ENCODE results near the gene STX19. TPM values are rescaled to one million over a fixed set of nuclear protein-coding genes. Genes with fewer than 3 reads are reported as not detected.
A peak's percentile ranks its signal among the peaks of the same experiment; 100 is the strongest.

Gene STX19
- polyA plus RNA-seq, 1 experiment: not detected

GRCh38 chr3:94064243-94064860, 36.0 kb upstream of the STX19 start:
- no peak for DNase-seq (ENCODE audit: low read depth)
- H3K4me3 ChIP-seq (ENCODE audit: low read depth, low read length): no peak overlapping the region
- ChIA-PET CTCF (interaction anchor here (1.3 to 1.6 kb wide), 2 partner anchors 27 to 61 kb away, joined by 3 to 6 read pairs; no protein-coding TSS in a partner anchor), POLR2A (no interaction called here)
- no peak for TF ChIP-seq CTCF (IDR thresholded peaks at IDR 0.05; ENCODE audit: insufficient read depth, low read depth, low read length)
- H3K36me3 ChIP-seq (ENCODE audit: control insufficient read depth, insufficient read depth, low read length): no peaks in the 10 kb centered on the region
- H3K27me3 ChIP-seq (ENCODE audit: control insufficient read depth, insufficient read depth, low read length): no peaks in the 10 kb centered on the region

- ChIA-PET CTCF (interaction anchor here (1.2 to 1.7 kb wide), 4 partner anchors 27 to 60 kb away, joined by 4 to 7 read pairs (median 4); no protein-coding TSS in a partner anchor), POLR2A (no interaction called here)
- no peak for DNase-seq (ENCODE audit: low read depth)
- TF ChIP-seq CTCF (IDR thresholded peaks at IDR 0.05; ENCODE audit: insufficient read depth, low read depth, low read length): no peak
- Histone ChIP-seq H3K36me3 (ENCODE audit: control insufficient read depth, insufficient read depth, low read length) (no peaks in the 10 kb centered on the region), H3K4me3 (ENCODE audit: low read depth, low read length) (peak overlapping the region; percentile 70), H3K27me3 (ENCODE audit: control insufficient read depth, insufficient read depth, low read length) (no peaks in the 10 kb centered on the region)
These were observed 35.2 kb upstream of the STX19 start for GRCh38 chr3:94063496-94064119.

DNA sequence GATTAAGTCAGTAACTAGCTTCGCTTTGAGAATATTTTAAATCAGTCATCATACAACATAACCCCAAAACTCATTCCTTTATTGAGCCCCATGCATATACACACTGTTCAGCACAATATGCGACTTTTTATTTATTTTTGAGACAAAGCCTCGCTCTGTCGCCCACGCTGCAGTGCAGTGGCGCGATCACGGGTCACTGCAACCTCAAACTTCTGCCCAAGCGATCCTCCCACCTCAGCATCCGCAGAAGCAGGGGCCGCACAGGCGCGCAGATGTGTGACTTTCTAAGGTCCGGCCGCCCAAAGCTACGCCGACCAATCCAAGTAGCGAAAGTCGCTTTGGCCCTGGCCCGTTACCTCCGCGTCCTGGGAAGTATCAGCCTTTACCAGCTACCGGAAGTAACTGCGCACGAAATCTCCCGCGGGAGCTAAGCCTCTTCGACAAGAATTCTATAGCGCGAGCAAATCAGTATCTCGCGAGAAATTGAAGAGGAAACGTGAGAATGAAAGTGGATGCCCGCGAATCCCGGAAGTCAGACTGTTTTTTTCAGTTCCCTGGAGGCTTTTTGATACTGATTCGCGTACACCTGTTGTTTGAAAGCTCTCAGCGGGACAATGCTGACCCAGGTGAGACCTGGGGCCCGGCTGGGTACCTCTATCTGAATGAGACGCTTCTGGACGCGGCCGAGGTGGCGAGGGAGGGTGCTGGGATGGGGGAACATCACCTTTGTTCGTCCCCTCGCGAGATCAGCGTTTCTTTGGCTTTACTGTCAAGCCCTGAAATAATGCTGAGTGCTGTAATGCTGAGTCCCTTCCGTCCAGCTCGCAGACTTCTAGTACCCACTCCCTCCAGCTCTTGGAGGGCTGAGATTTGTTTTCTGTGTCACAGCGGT, 34.4 kb upstream of the STX19 start, which contains the start of the genes DHFR2 and NSUN3:
Gene DHFR2 (minus strand): TSS at position 404 of the 892 bp plus-strand sequence. CDS start 1,405 bp downstream, outside the sequence.
Gene NSUN3 (plus strand): TSS at position 549 of the 892 bp plus-strand sequence. CDS start 66 bp downstream, at position 615.
- no peaks in the 10 kb centered on the region for H3K27me3 ChIP-seq (ENCODE audit: control insufficient read depth, insufficient read depth, low read length)
- H3K36me3 ChIP-seq (ENCODE audit: control insufficient read depth, insufficient read depth, low read length): no peaks in the 10 kb centered on the region

DNA sequence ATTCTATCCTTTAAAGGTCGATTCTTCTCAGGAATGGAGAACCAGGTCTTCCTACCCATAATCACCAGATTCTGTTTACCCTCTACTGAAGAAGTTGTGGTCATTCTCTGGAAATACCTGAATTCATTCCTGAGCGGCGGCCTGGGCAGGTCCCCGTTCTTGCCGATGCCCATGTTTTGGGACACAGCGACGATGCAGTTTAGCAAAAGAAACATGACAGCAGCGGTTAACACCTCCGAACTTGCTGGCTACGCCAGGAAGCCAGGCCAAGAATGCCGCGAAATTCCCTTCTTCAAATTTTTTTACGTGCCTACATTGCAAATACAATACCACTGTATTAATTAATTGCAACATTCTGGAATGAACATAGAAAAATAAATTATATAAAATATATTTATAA, 32.9 kb upstream of the STX19 start:
- H3K36me3 ChIP-seq (ENCODE audit: control insufficient read depth, insufficient read depth, low read length): no peaks in the 10 kb centered on the region
- DNase-seq (ENCODE audit: low read depth): no peak
- no peak for TF ChIP-seq CTCF (IDR thresholded peaks at IDR 0.05; ENCODE audit: insufficient read depth, low read depth, low read length)
- H3K27me3 ChIP-seq (ENCODE audit: control insufficient read depth, insufficient read depth, low read length): no peaks in the 10 kb centered on the region
- POLR2A ChIA-PET: no interaction called here
- H3K4me3 ChIP-seq (ENCODE audit: low read depth, low read length): no peak overlapping the region
- CTCF ChIA-PET: no interaction called here

More for the DNA sequence above, 34.4 kb upstream of the STX19 start, which contains the start of the genes DHFR2 and NSUN3:
- peak within 1 kb of the TSS; percentile 70 for H3K4me3 ChIP-seq (ENCODE audit: low read depth, low read length)
- ChIA-PET CTCF (interaction anchor here (0.9 to 1.7 kb wide), 5 partner anchors 14 to 59 kb away, joined by 3 to 7 read pairs (median 4); no protein-coding TSS in a partner anchor), POLR2A (interaction anchor here (0.9 kb wide), 1 partner anchor 9 kb away, joined by 4 read pairs; no protein-coding TSS in a partner anchor)
- no peak for TF ChIP-seq CTCF (IDR thresholded peaks at IDR 0.05; ENCODE audit: insufficient read depth, low read depth, low read length)
- DNase-seq (ENCODE audit: low read depth): peak; percentile 87
